Lower leg skin (tissue), 3 donors: Measurements from ENCODE around the gene GLRX3.

Experiments
- POLR2A ChIP-seq, 2 donors: fragments of 450-650 bp; IDR thresholded peaks; one replicate each; pipeline ENCODE4 v1.6.1; 2016 to 2017; ENCODE audit warnings: antibody characterized with exemption in 2 of 2, mild to moderate bottlenecking in 1 of 2, moderate library complexity in 1 of 2
- TF ChIP-seq, protein P1 (sequence below), 3 donors: fragments of 450-650 bp; IDR thresholded peaks; one replicate each; pipeline ENCODE4 v1.5.1; 2016; ENCODE audit warnings: antibody characterized with exemption in 3 of 3, mild to moderate bottlenecking in 3 of 3, moderate library complexity in 2 of 3

DNA sequence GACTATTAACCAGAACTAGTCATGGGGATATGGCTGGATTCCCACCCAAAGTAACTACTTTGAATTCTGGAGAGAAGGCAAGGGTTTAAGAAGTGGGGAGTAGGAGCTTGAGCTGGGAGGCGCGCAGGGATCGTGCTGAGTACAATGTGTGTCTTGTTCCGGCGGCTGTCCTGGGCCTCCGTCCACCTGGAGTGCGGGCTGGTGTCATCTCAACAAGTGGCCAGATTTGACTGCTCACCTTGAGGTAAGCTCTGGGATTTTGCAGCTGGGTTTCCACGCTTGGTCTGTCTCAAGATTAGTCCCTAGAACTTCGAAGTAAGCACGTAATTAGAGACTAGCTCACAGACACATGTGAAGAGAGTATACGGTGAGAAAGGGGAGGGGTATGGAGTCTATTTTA is 49.4 kb downstream of the GLRX3 start:
- no peak for TF ChIP-seq POLR2A (IDR thresholded peaks at IDR 0.05)
- TF ChIP-seq, protein P1, sequence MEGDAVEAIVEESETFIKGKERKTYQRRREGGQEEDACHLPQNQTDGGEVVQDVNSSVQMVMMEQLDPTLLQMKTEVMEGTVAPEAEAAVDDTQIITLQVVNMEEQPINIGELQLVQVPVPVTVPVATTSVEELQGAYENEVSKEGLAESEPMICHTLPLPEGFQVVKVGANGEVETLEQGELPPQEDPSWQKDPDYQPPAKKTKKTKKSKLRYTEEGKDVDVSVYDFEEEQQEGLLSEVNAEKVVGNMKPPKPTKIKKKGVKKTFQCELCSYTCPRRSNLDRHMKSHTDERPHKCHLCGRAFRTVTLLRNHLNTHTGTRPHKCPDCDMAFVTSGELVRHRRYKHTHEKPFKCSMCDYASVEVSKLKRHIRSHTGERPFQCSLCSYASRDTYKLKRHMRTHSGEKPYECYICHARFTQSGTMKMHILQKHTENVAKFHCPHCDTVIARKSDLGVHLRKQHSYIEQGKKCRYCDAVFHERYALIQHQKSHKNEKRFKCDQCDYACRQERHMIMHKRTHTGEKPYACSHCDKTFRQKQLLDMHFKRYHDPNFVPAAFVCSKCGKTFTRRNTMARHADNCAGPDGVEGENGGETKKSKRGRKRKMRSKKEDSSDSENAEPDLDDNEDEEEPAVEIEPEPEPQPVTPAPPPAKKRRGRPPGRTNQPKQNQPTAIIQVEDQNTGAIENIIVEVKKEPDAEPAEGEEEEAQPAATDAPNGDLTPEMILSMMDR (IDR thresholded peaks at IDR 0.05): no peak
